Measurements from ENCODE around the gene NFKBIE. TPM values are rescaled to one million over a fixed set of nuclear protein-coding genes. Genes with fewer than 3 reads are reported as not detected.

NFKBIE gene
- total and polyA plus RNA-seq, 9 of the 15 experiments (the other 6 are each of a cell fraction or from before 2014, with no cell fraction given): 2.1 to 16.4 (median 11.7) TPM

DNA sequence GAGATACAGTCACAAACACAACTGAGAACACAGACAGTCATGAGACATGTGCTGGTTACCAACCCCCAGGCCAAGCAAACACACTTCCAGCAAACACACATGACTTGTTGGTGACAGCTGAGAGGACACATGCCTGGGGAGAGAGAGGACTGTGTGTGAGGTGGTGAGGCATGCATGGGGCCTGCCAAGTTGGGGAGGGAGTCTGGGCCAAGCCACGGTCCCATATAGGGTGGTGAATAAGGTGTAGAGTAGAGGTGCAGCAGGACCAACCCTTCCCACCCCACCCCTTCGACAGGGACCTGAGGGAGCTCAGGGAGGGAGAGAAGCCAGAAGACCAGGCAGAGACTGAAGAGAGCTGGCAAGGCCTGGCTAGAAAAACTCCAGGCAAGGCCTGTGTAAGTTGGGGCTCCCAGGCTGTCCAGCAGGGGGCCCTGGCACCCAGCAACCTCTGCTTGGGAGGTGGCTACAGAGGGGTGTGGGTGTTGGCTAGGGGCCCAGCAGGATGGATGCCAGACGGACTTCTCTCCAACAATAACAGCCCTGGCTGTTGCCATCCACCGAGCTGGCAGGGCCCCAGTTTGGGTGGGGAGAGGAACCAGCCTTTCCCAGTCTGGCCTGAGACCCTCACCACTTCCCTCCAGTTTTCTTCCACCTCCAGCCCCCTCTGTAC is 43.9 kb downstream of the NFKBIE start (continued):
- TF ChIP-seq TFAP4 (CRISPR knock-in tag; IDR thresholded peaks at IDR 0.05; ENCODE audit: borderline replicate concordance): peak; percentile 65
- TF ChIP-seq, protein P1, sequence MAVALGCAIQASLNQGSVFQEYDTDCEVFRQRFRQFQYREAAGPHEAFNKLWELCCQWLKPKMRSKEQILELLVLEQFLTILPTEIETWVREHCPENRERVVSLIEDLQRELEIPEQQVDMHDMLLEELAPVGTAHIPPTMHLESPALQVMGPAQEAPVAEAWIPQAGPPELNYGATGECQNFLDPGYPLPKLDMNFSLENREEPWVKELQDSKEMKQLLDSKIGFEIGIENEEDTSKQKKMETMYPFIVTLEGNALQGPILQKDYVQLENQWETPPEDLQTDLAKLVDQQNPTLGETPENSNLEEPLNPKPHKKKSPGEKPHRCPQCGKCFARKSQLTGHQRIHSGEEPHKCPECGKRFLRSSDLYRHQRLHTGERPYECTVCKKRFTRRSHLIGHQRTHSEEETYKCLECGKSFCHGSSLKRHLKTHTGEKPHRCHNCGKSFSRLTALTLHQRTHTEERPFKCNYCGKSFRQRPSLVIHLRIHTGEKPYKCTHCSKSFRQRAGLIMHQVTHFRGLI (CRISPR knock-in tag; IDR thresholded peaks at IDR 0.05): no peak
- TF ChIP-seq SRSF7 (optimal IDR thresholded peaks at IDR 0.05; ENCODE audit: low read depth, low read length): no peak
- 0 out of 4 replicates have a peak, but pooled peaks of 1 of the 2 experiments have one; percentile 22 for TF ChIP-seq SRF (CRISPR knock-in tag; IDR thresholded peaks at IDR 0.05)
- peak; percentile 41; the same call in 1 of the 2 replicates for TF ChIP-seq NR2C2 (CRISPR knock-in tag; IDR thresholded peaks at IDR 0.05)
- no peak; the same call in 1 of the 2 replicates for TF ChIP-seq NR2C2 (tag; IDR thresholded peaks at IDR 0.05)
- TF ChIP-seq HIVEP1 (CRISPR knock-in tag; IDR thresholded peaks at IDR 0.05): no peak
- no peak for TF ChIP-seq CHD4 (IDR thresholded peaks at IDR 0.05; ENCODE audit: insufficient read depth, insufficient replicate concordance, low read depth, low read length, poor library complexity, severe bottlenecking)
- no peak for TF ChIP-seq JUN (IDR thresholded peaks at IDR 0.05; ENCODE audit: borderline replicate concordance, low read depth, low read length)
- peak; percentile 85 for TF ChIP-seq JUN (CRISPR knock-in tag; IDR thresholded peaks at IDR 0.05; ENCODE audit: borderline replicate concordance)
- no peak for TF ChIP-seq ZNF561 (CRISPR knock-in tag; conservative IDR thresholded peaks at IDR 0.05)
- peak; percentile 29; the same call in 1 of the 2 replicates for TF ChIP-seq RBFOX2 (IDR thresholded peaks at IDR 0.05; ENCODE audit: low read depth, low read length)
- TF ChIP-seq ATF1 (CRISPR knock-in tag; IDR thresholded peaks at IDR 0.05): no peak
- TF ChIP-seq ATF1 (tag; IDR thresholded peaks at IDR 0.05): 0 out of 2 replicates have a peak, but pooled peaks have one; percentile 18
- peak; percentile 47 to 71; a peak in 3 of 4 replicates for TF ChIP-seq MAZ (CRISPR knock-in tag; conservative IDR thresholded peaks at IDR 0.05 in 1 of 2, IDR thresholded peaks at IDR 0.05 in 1 of 2)
- TF ChIP-seq, protein P2, sequence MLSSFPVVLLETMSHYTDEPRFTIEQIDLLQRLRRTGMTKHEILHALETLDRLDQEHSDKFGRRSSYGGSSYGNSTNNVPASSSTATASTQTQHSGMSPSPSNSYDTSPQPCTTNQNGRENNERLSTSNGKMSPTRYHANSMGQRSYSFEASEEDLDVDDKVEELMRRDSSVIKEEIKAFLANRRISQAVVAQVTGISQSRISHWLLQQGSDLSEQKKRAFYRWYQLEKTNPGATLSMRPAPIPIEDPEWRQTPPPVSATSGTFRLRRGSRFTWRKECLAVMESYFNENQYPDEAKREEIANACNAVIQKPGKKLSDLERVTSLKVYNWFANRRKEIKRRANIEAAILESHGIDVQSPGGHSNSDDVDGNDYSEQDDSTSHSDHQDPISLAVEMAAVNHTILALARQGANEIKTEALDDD (IDR thresholded peaks at IDR 0.05): no peak
- TF ChIP-seq ZFX (CRISPR knock-in tag; IDR thresholded peaks at IDR 0.05): peak; percentile 66
- TF ChIP-seq SMAD4 (CRISPR knock-in tag; conservative IDR thresholded peaks at IDR 0.05): peak; percentile 60; the same call in 1 of the 2 replicates
- TF ChIP-seq FOSL1 (tag; conservative IDR thresholded peaks at IDR 0.05): no peak
- TF ChIP-seq XRCC5 (IDR thresholded peaks at IDR 0.05; ENCODE audit: low read depth, low read length): peak; percentile 86; the same call in 1 of the 2 replicates
- no peak for TF ChIP-seq EZH2 (IDR thresholded peaks at IDR 0.05; ENCODE audit: borderline replicate concordance, low read depth, low read length)
